ENCODE data around the gene GJB3. TPM values are rescaled to one million over a fixed set of nuclear protein-coding genes. Genes with fewer than 3 reads are reported as not detected.

Gene GJB3
- total RNA-seq, 1 experiment from 2014 or later: 0.96 TPM

DNA sequence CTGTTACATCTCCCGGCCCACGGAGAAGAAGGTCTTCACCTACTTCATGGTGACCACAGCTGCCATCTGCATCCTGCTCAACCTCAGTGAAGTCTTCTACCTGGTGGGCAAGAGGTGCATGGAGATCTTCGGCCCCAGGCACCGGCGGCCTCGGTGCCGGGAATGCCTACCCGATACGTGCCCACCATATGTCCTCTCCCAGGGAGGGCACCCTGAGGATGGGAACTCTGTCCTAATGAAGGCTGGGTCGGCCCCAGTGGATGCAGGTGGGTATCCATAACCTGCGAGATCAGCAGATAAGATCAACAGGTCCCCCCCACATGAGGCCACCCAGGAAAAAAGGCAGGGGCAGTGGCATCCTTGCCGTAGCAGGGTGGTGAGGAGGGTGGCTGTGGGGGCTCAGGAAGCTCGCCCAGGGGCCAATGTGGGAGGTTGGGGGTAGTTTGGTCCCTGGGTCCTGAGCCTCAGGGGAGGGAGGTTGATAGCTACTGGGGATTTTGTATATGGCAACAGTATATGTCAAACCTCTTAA is 19.2 kb upstream of the GJB3 start:
- DNase-seq: no peak
- Histone ChIP-seq H3K14ac (ENCODE audit: insufficient read depth, low read length) (no peak overlapping the region), H3K79me2 (ENCODE audit: insufficient read depth, low read length) (no peaks in the 10 kb centered on the region), H3K9ac (ENCODE audit: extremely low read depth, insufficient read length, low read length) (no peak overlapping the region), H4K91ac (ENCODE audit: insufficient read length, low read depth, low read length) (no peak overlapping the region), H3K4me1 (ENCODE audit: insufficient read depth, low read length) (peaks cover 6% of the 10 kb centered on the region; the same call in 1 of the 2 replicates), H3K23me2 (ENCODE audit: insufficient read length, low read depth, low read length, poor library complexity, severe bottlenecking) (no peaks in the 10 kb centered on the region), H3K79me1 (ENCODE audit: insufficient read depth, low read depth, low read length, poor library complexity, severe bottlenecking) (no peaks in the 10 kb centered on the region), H3T11ph (ENCODE audit: low read length) (no peak overlapping the region), H4K8ac (replicated peaks; ENCODE audit: insufficient read length, low read depth, low read length) (no peak overlapping the region), H3K4me2 (ENCODE audit: insufficient read depth, insufficient read length, low read length) (no peak overlapping the region), H3K9me3 (ENCODE audit: control insufficient read depth, low read depth, low read length) (no peaks in the 10 kb centered on the region), H2AK5ac (ENCODE audit: insufficient read length, low read length) (no peak overlapping the region), H2BK120ac (ENCODE audit: low read depth, low read length, poor library complexity, severe bottlenecking) (no peak overlapping the region), H3K4ac (ENCODE audit: low read depth, low read length) (no peak overlapping the region), H3K27me3 (ENCODE audit: insufficient read depth, low read length) (no peaks in the 10 kb centered on the region), H2AFZ (ENCODE audit: low read length) (no peak overlapping the region), H4K5ac (ENCODE audit: insufficient read length, low read depth, low read length) (no peak overlapping the region), H2BK20ac (ENCODE audit: low read depth, low read length, poor library complexity, severe bottlenecking) (no peak overlapping the region), H3K23ac (ENCODE audit: insufficient read length, low read depth, low read length) (no peak overlapping the region), H2BK15ac (ENCODE audit: low read depth, low read length) (no peak overlapping the region), H3K56ac (ENCODE audit: insufficient read length, low read depth, low read length) (no peak overlapping the region), H2BK5ac (ENCODE audit: insufficient read length, low read length) (no peak overlapping the region), H4K20me1 (ENCODE audit: control insufficient read depth, insufficient read depth, insufficient read length) (no peaks in the 10 kb centered on the region), H3K27ac (ENCODE audit: insufficient read length, low read depth, low read length) (no peak overlapping the region), H3K18ac (ENCODE audit: insufficient read length, low read depth, low read length) (no peak overlapping the region), H2BK12ac (ENCODE audit: insufficient read length, low read depth, low read length) (no peak overlapping the region)
- Mint-ChIP-seq H3K36me3 (ENCODE audit: insufficient read depth in 1 of 3, low read depth in 3 of 3) (no peaks in the 10 kb centered on the region; a peak in 1 of 7 replicates), H3K27ac (no peak overlapping the region), H3K4me1 (peaks cover 22 to 24% of the 10 kb centered on the region in 2 experiments), H3K27me3 (ENCODE audit: low read depth) (peaks cover 6% of the 10 kb centered on the region), H3K4me3 (no peak overlapping the region), H3K9me3 (no peaks in the 10 kb centered on the region; a peak in 1 of 5 replicates)
- TF ChIP-seq, protein P1, sequence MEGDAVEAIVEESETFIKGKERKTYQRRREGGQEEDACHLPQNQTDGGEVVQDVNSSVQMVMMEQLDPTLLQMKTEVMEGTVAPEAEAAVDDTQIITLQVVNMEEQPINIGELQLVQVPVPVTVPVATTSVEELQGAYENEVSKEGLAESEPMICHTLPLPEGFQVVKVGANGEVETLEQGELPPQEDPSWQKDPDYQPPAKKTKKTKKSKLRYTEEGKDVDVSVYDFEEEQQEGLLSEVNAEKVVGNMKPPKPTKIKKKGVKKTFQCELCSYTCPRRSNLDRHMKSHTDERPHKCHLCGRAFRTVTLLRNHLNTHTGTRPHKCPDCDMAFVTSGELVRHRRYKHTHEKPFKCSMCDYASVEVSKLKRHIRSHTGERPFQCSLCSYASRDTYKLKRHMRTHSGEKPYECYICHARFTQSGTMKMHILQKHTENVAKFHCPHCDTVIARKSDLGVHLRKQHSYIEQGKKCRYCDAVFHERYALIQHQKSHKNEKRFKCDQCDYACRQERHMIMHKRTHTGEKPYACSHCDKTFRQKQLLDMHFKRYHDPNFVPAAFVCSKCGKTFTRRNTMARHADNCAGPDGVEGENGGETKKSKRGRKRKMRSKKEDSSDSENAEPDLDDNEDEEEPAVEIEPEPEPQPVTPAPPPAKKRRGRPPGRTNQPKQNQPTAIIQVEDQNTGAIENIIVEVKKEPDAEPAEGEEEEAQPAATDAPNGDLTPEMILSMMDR (conservative IDR thresholded peaks at IDR 0.05): no peak
- WGBS (ENCODE audit: extremely low coverage, insufficient read length, low lambda C conversion rate): no CpG with 5 or more reads among the region's 13 CpGs
